ENCODE results near the gene LSM8. TPM values are rescaled to one million over a fixed set of nuclear protein-coding genes. Genes with fewer than 3 reads are reported as not detected.

The LSM8 gene
- total and polyA plus RNA-seq, 2 experiments from 2014 or later = 95.4 to 100 TPM

DNA sequence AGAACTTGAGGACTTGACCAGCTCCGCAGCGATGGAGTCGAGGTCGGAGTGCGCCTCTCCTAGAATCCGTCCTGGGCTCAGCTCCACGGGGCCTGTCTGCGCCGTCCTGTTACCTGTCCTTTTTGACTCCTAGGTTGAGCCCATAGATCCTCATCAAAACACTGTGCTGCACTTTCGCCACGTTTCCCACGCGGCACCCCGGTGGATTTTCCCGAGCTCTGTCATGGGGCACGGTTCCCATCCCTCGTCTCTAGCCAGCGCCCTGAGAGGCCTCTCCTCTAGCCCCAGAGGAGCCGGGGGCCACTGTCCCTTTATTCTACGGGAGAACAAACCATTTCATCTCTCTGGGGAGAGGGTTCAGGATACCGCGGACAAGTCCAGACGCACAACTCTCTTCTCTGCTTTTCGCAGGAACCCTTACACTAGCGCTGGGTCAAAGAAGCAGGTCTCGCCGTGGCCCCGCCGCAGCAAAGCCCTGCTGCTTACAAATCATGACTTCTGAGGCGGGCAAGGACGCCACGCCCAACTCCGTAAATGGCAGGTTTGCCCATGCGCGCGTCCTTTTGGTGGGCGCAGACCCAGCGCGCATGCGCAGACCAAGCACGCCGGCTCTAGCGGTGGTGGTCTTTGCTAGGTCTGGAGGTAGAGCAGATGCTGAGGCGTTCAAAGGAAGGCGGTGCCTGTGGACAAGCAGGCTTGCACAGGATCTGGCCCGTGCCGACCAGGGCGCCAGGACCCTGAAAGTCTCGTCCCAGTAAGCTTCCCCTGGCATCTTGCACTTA is 30.3 kb downstream of the LSM8 start:
- Histone ChIP-seq H4K20me1 (replicated peaks; ENCODE audit: insufficient read depth) (no peaks in the 10 kb centered on the region), H3F3A (replicated peaks; ENCODE audit: low read depth) (no peaks in the 10 kb centered on the region), H3K79me2 (replicated peaks; ENCODE audit: insufficient read depth) (no peaks in the 10 kb centered on the region), H3K36me3 (ENCODE audit: insufficient read depth) (no peaks in the 10 kb centered on the region), H3K4me1 (ENCODE audit: insufficient read depth) (no peaks in the 10 kb centered on the region), H2AFZ (peak overlapping the region; percentile 93), H3K9me2 (ENCODE audit: insufficient read depth) (no peaks in the 10 kb centered on the region), H3K4me3 (peak overlapping the region; percentile 54), H3K27me3 (ENCODE audit: insufficient read depth) (no peaks in the 10 kb centered on the region), H3K27ac (ENCODE audit: low read depth) (no peak overlapping the region), H3K4me2 (peak overlapping the region; percentile 75)
- TF ChIP-seq CREB1 (CRISPR knock-in tag; IDR thresholded peaks at IDR 0.05; ENCODE audit: low read depth) (no peak), POLR2AphosphoS5 (IDR thresholded peaks at IDR 0.05; ENCODE audit: low read depth) (peak; percentile 91)
- H3K4me1 Mint-ChIP-seq = peaks cover 4% of the 10 kb centered on the region; the same call in 1 of the 3 replicates
- peak; percentile 92 for ATAC-seq
- H3K9me3 Mint-ChIP-seq = no peaks in the 10 kb centered on the region; the same call in 2 of the 3 replicates
- peaks cover 12% of the 10 kb centered on the region for H3K27me3 Mint-ChIP-seq (ENCODE audit: insufficient read depth, low read depth, poor library complexity)
- peak; percentile 87 for DNase-seq (ENCODE audit: low spot score)
- peak overlapping the region; percentile 82 for H3K4me3 Mint-ChIP-seq
- no peaks in the 10 kb centered on the region for H3K36me3 Mint-ChIP-seq (ENCODE audit: low read depth)
- peak overlapping the region; percentile 17; the same call in 1 of the 2 replicates for H3K27ac Mint-ChIP-seq

DNA sequence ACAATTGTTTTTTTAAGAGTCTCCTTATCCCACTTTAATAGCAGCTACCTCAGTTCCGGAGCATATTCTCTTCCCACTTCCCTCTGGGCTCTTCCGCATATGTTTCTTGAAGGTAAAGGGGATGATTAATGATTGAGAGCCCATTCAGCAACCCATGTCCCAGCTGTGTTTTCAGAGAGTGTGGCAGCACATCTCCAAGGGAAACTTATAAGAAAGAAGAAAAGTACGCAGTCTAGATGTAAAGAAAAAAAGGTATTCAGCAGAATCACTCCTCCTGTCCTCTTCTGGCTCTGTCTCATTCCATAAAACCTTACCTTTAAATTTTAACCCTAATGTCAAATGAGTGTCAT is 30.8 kb downstream of the LSM8 start:
- Histone ChIP-seq H3K27ac (ENCODE audit: low read depth) (no peak overlapping the region), H2AFZ (peak overlapping the region; percentile 93), H3K27me3 (ENCODE audit: insufficient read depth) (no peaks in the 10 kb centered on the region), H3K79me2 (replicated peaks; ENCODE audit: insufficient read depth) (no peaks in the 10 kb centered on the region), H3K4me1 (ENCODE audit: insufficient read depth) (no peaks in the 10 kb centered on the region), H3K36me3 (ENCODE audit: insufficient read depth) (no peaks in the 10 kb centered on the region), H3K4me2 (peak overlapping the region; percentile 75), H4K20me1 (replicated peaks; ENCODE audit: insufficient read depth) (no peaks in the 10 kb centered on the region), H3K9me2 (ENCODE audit: insufficient read depth) (no peaks in the 10 kb centered on the region), H3K4me3 (peak overlapping the region; percentile 54), H3F3A (replicated peaks; ENCODE audit: low read depth) (no peaks in the 10 kb centered on the region)
- peak overlapping the region; percentile 82 for H3K4me3 Mint-ChIP-seq
- H3K36me3 Mint-ChIP-seq (ENCODE audit: low read depth) = no peaks in the 10 kb centered on the region
- DNase-seq (ENCODE audit: low spot score) (no peak), ATAC-seq (no peak)
- H3K9me3 Mint-ChIP-seq = no peaks in the 10 kb centered on the region; the same call in 2 of the 3 replicates
- H3K27me3 Mint-ChIP-seq (ENCODE audit: insufficient read depth, low read depth, poor library complexity) = peaks cover 12% of the 10 kb centered on the region
- no peak overlapping the region for H3K27ac Mint-ChIP-seq
- peaks cover 4% of the 10 kb centered on the region; the same call in 1 of the 3 replicates for H3K4me1 Mint-ChIP-seq
- TF ChIP-seq POLR2AphosphoS5 (IDR thresholded peaks at IDR 0.05; ENCODE audit: low read depth) = no peak
- TF ChIP-seq ZNF331 (CRISPR knock-in tag; IDR thresholded peaks at IDR 0.05; ENCODE audit: low read depth) = no peak
- no peak for TF ChIP-seq ZNF114 (CRISPR knock-in tag; IDR thresholded peaks at IDR 0.05)
- TF ChIP-seq, protein P1, sequence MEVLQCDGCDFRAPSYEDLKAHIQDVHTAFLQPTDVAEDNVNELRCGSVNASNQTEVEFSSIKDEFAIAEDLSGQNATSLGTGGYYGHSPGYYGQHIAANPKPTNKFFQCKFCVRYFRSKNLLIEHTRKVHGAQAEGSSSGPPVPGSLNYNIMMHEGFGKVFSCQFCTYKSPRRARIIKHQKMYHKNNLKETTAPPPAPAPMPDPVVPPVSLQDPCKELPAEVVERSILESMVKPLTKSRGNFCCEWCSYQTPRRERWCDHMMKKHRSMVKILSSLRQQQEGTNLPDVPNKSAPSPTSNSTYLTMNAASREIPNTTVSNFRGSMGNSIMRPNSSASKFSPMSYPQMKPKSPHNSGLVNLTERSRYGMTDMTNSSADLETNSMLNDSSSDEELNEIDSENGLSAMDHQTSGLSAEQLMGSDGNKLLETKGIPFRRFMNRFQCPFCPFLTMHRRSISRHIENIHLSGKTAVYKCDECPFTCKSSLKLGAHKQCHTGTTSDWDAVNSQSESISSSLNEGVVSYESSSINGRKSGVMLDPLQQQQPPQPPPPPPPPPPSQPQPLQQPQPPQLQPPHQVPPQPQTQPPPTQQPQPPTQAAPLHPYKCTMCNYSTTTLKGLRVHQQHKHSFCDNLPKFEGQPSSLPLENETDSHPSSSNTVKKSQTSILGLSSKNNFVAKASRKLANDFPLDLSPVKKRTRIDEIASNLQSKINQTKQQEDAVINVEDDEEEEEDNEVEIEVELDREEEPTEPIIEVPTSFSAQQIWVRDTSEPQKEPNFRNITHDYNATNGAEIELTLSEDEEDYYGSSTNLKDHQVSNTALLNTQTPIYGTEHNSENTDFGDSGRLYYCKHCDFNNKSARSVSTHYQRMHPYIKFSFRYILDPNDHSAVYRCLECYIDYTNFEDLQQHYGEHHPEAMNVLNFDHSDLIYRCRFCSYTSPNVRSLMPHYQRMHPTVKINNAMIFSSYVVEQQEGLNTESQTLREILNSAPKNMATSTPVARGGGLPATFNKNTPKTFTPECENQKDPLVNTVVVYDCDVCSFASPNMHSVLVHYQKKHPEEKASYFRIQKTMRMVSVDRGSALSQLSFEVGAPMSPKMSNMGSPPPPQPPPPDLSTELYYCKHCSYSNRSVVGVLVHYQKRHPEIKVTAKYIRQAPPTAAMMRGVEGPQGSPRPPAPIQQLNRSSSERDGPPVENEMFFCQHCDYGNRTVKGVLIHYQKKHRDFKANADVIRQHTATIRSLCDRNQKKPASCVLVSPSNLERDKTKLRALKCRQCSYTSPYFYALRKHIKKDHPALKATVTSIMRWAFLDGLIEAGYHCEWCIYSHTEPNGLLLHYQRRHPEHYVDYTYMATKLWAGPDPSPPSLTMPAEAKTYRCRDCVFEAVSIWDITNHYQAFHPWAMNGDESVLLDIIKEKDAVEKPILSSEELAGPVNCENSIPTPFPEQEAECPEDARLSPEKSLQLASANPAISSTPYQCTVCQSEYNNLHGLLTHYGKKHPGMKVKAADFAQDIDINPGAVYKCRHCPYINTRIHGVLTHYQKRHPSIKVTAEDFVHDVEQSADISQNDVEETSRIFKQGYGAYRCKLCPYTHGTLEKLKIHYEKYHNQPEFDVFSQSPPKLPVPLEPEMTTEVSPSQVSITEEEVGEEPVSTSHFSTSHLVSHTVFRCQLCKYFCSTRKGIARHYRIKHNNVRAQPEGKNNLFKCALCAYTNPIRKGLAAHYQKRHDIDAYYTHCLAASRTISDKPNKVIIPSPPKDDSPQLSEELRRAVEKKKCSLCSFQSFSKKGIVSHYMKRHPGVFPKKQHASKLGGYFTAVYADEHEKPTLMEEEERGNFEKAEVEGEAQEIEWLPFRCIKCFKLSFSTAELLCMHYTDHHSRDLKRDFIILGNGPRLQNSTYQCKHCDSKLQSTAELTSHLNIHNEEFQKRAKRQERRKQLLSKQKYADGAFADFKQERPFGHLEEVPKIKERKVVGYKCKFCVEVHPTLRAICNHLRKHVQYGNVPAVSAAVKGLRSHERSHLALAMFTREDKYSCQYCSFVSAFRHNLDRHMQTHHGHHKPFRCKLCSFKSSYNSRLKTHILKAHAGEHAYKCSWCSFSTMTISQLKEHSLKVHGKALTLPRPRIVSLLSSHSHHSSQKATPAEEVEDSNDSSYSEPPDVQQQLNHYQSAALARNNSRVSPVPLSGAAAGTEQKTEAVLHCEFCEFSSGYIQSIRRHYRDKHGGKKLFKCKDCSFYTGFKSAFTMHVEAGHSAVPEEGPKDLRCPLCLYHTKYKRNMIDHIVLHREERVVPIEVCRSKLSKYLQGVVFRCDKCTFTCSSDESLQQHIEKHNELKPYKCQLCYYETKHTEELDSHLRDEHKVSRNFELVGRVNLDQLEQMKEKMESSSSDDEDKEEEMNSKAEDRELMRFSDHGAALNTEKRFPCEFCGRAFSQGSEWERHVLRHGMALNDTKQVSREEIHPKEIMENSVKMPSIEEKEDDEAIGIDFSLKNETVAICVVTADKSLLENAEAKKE (CRISPR knock-in tag; IDR thresholded peaks at IDR 0.05) = no peak
- no peak for TF ChIP-seq EZH2 (IDR thresholded peaks at IDR 0.05; ENCODE audit: low read depth, unreplicated experiment)
- no peak for TF ChIP-seq CREB1 (CRISPR knock-in tag; IDR thresholded peaks at IDR 0.05; ENCODE audit: low read depth)
- TF ChIP-seq, protein P2, sequence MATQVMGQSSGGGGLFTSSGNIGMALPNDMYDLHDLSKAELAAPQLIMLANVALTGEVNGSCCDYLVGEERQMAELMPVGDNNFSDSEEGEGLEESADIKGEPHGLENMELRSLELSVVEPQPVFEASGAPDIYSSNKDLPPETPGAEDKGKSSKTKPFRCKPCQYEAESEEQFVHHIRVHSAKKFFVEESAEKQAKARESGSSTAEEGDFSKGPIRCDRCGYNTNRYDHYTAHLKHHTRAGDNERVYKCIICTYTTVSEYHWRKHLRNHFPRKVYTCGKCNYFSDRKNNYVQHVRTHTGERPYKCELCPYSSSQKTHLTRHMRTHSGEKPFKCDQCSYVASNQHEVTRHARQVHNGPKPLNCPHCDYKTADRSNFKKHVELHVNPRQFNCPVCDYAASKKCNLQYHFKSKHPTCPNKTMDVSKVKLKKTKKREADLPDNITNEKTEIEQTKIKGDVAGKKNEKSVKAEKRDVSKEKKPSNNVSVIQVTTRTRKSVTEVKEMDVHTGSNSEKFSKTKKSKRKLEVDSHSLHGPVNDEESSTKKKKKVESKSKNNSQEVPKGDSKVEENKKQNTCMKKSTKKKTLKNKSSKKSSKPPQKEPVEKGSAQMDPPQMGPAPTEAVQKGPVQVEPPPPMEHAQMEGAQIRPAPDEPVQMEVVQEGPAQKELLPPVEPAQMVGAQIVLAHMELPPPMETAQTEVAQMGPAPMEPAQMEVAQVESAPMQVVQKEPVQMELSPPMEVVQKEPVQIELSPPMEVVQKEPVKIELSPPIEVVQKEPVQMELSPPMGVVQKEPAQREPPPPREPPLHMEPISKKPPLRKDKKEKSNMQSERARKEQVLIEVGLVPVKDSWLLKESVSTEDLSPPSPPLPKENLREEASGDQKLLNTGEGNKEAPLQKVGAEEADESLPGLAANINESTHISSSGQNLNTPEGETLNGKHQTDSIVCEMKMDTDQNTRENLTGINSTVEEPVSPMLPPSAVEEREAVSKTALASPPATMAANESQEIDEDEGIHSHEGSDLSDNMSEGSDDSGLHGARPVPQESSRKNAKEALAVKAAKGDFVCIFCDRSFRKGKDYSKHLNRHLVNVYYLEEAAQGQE (IDR thresholded peaks at IDR 0.05; ENCODE audit: unreplicated experiment) = no peak
- TF ChIP-seq NANOG (IDR thresholded peaks at IDR 0.05; ENCODE audit: borderline replicate concordance) = no peak
- TF ChIP-seq, protein P3, sequence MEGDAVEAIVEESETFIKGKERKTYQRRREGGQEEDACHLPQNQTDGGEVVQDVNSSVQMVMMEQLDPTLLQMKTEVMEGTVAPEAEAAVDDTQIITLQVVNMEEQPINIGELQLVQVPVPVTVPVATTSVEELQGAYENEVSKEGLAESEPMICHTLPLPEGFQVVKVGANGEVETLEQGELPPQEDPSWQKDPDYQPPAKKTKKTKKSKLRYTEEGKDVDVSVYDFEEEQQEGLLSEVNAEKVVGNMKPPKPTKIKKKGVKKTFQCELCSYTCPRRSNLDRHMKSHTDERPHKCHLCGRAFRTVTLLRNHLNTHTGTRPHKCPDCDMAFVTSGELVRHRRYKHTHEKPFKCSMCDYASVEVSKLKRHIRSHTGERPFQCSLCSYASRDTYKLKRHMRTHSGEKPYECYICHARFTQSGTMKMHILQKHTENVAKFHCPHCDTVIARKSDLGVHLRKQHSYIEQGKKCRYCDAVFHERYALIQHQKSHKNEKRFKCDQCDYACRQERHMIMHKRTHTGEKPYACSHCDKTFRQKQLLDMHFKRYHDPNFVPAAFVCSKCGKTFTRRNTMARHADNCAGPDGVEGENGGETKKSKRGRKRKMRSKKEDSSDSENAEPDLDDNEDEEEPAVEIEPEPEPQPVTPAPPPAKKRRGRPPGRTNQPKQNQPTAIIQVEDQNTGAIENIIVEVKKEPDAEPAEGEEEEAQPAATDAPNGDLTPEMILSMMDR (conservative IDR thresholded peaks at IDR 0.05; ENCODE audit: low read depth in 2 of 2) = no peak
